ENCODE measurements around the gene PLCXD1.
"Not testable (repeated sequence)": the region's sequence is repeated elsewhere in the genome, so short reads cannot be mapped to it uniquely, and the experiment has no call there.

The PLCXD1 gene

GRCh38 chrX:292900-293897, 12.0 kb downstream of the PLCXD1 start:
- Histone ChIP-seq H3K27ac (ENCODE audit: low read length) (no peak overlapping the region), H3K27me3 (ENCODE audit: control insufficient read depth, insufficient read depth, low read length) (no peaks in the 10 kb centered on the region), H3K4me3 (ENCODE audit: low read length) (no peak overlapping the region), H3K4me1 (ENCODE audit: control insufficient read depth, insufficient read depth, low read length) (no peaks in the 10 kb centered on the region; the same call in 1 of the 2 replicates), H3K36me3 (ENCODE audit: control insufficient read depth, insufficient read depth, low read length) (peaks cover 49% of the 10 kb centered on the region), H3K9me3 (ENCODE audit: control insufficient read depth, insufficient read depth, low read length) (no peaks in the 10 kb centered on the region)
- WGBS (ENCODE audit: insufficient coverage, insufficient read length), result no CpG with 5 or more reads among the region's 47 CpGs
- DNase-seq (ENCODE audit: low read depth, low spot score), result no peak

- WGBS (ENCODE audit: insufficient coverage, insufficient read length), result no CpG with 5 or more reads among the region's 21 CpGs
- peaks cover 48% of the 10 kb centered on the region for H3K36me3 ChIP-seq (ENCODE audit: control insufficient read depth, insufficient read depth, low read length)
- H3K27me3 ChIP-seq (ENCODE audit: control insufficient read depth, insufficient read depth, low read length), result no peaks in the 10 kb centered on the region
Measured at GRCh38 chrX:295136-295535, 14.0 kb downstream of the PLCXD1 start.

GRCh38 chrX:298993-299392, 17.8 kb downstream of the PLCXD1 start:
- Histone ChIP-seq H3K27ac (ENCODE audit: low read length) (no peak overlapping the region), H3K4me1 (ENCODE audit: control insufficient read depth, insufficient read depth, low read length) (no peaks in the 10 kb centered on the region), H3K4me3 (ENCODE audit: low read length) (no peak overlapping the region), H3K36me3 (ENCODE audit: control insufficient read depth, insufficient read depth, low read length) (peaks cover 31% of the 10 kb centered on the region), H3K9me3 (ENCODE audit: control insufficient read depth, insufficient read depth, low read length) (no peaks in the 10 kb centered on the region), H3K27me3 (ENCODE audit: control insufficient read depth, insufficient read depth, low read length) (no peaks in the 10 kb centered on the region)
- no peak for DNase-seq (ENCODE audit: low read depth, low spot score)
- no CpG with 5 or more reads among the region's 36 CpGs for WGBS (ENCODE audit: insufficient coverage, insufficient read length)

More at GRCh38 chrX:295136-295535, 14.0 kb downstream of the PLCXD1 start:
- DNase-seq (ENCODE audit: low read depth, low spot score), result no peak
- H3K27ac ChIP-seq (ENCODE audit: low read length), result no peak overlapping the region
- no peaks in the 10 kb centered on the region; the same call in 1 of the 2 replicates for H3K4me1 ChIP-seq (ENCODE audit: control insufficient read depth, insufficient read depth, low read length)
- no peak overlapping the region for H3K4me3 ChIP-seq (ENCODE audit: low read length)
- no peaks in the 10 kb centered on the region for H3K9me3 ChIP-seq (ENCODE audit: control insufficient read depth, insufficient read depth, low read length)

GRCh38 chrX:300334-300733, 19.2 kb downstream of the PLCXD1 start:
- WGBS (ENCODE audit: insufficient coverage, insufficient read length), result no CpG with 5 or more reads among the region's 8 CpGs

GRCh38 chrX:302975-303374, 21.8 kb downstream of the PLCXD1 start:
- Histone ChIP-seq H3K4me1 (ENCODE audit: control insufficient read depth, insufficient read depth, low read length) (no peaks in the 10 kb centered on the region), H3K36me3 (ENCODE audit: control insufficient read depth, insufficient read depth, low read length) (peaks cover 46% of the 10 kb centered on the region), H3K4me3 (ENCODE audit: low read length) (no peak overlapping the region), H3K27ac (ENCODE audit: low read length) (no peak overlapping the region), H3K9me3 (ENCODE audit: control insufficient read depth, insufficient read depth, low read length) (no peaks in the 10 kb centered on the region), H3K27me3 (ENCODE audit: control insufficient read depth, insufficient read depth, low read length) (no peaks in the 10 kb centered on the region)
- no CpG with 5 or more reads among the region's 19 CpGs for WGBS (ENCODE audit: insufficient coverage, insufficient read length)
- DNase-seq (ENCODE audit: low read depth, low spot score), result no peak

More at GRCh38 chrX:300334-300733, 19.2 kb downstream of the PLCXD1 start:
- H3K27ac ChIP-seq (ENCODE audit: low read length), result no peak overlapping the region
- no peak for DNase-seq (ENCODE audit: low read depth, low spot score)
- no peak overlapping the region for H3K4me3 ChIP-seq (ENCODE audit: low read length)
- no peaks in the 10 kb centered on the region for H3K27me3 ChIP-seq (ENCODE audit: control insufficient read depth, insufficient read depth, low read length)
- H3K9me3 ChIP-seq (ENCODE audit: control insufficient read depth, insufficient read depth, low read length), result no peaks in the 10 kb centered on the region
- no peaks in the 10 kb centered on the region for H3K4me1 ChIP-seq (ENCODE audit: control insufficient read depth, insufficient read depth, low read length)
- peaks cover 34% of the 10 kb centered on the region for H3K36me3 ChIP-seq (ENCODE audit: control insufficient read depth, insufficient read depth, low read length)

GRCh38 chrX:305781-306613, 24.8 kb downstream of the PLCXD1 start:
- H3K9me3 ChIP-seq (ENCODE audit: control insufficient read depth, insufficient read depth, low read length); DNase-seq (ENCODE audit: low read depth, low spot score): not testable (repeated sequence)
- H3K36me3 ChIP-seq (ENCODE audit: control insufficient read depth, insufficient read depth, low read length), result peaks cover 41% of the 10 kb centered on the region

GRCh38 chrX:306614-307251, 25.6 kb downstream of the PLCXD1 start:
- not testable (repeated sequence) for DNase-seq (ENCODE audit: low read depth, low spot score); H3K27ac ChIP-seq (ENCODE audit: low read length); H3K27me3 ChIP-seq (ENCODE audit: control insufficient read depth, insufficient read depth, low read length); H3K9me3 ChIP-seq (ENCODE audit: control insufficient read depth, insufficient read depth, low read length); H3K4me1 ChIP-seq (ENCODE audit: control insufficient read depth, insufficient read depth, low read length); H3K4me3 ChIP-seq (ENCODE audit: low read length)
- H3K36me3 ChIP-seq (ENCODE audit: control insufficient read depth, insufficient read depth, low read length), result peaks cover 48% of the 10 kb centered on the region
- WGBS (ENCODE audit: insufficient coverage, insufficient read length), result no CpG with 5 or more reads among the region's 3 CpGs

More at GRCh38 chrX:305781-306613, 24.8 kb downstream of the PLCXD1 start:
- H3K4me1 ChIP-seq (ENCODE audit: control insufficient read depth, insufficient read depth, low read length); H3K4me3 ChIP-seq (ENCODE audit: low read length); H3K27me3 ChIP-seq (ENCODE audit: control insufficient read depth, insufficient read depth, low read length); H3K27ac ChIP-seq (ENCODE audit: low read length): not testable (repeated sequence)
- WGBS (ENCODE audit: insufficient coverage, insufficient read length), result no CpG with 5 or more reads among the region's 12 CpGs

GRCh38 chrX:307261-308111, 26.3 kb downstream of the PLCXD1 start:
- no peak overlapping the region for H3K4me3 ChIP-seq (ENCODE audit: low read length)
- no peak overlapping the region for H3K27ac ChIP-seq (ENCODE audit: low read length)
- WGBS (ENCODE audit: insufficient coverage, insufficient read length), result no CpG with 5 or more reads among the region's 58 CpGs
- no peaks in the 10 kb centered on the region for H3K9me3 ChIP-seq (ENCODE audit: control insufficient read depth, insufficient read depth, low read length)
- no peak for DNase-seq (ENCODE audit: low read depth, low spot score)
- H3K4me1 ChIP-seq (ENCODE audit: control insufficient read depth, insufficient read depth, low read length), result no peaks in the 10 kb centered on the region
- peaks cover 52% of the 10 kb centered on the region for H3K36me3 ChIP-seq (ENCODE audit: control insufficient read depth, insufficient read depth, low read length)
- no peaks in the 10 kb centered on the region for H3K27me3 ChIP-seq (ENCODE audit: control insufficient read depth, insufficient read depth, low read length)

- Histone ChIP-seq H3K4me1 (ENCODE audit: control insufficient read depth, insufficient read depth, low read length) (no peaks in the 10 kb centered on the region), H3K4me3 (ENCODE audit: low read length) (no peak overlapping the region), H3K27ac (ENCODE audit: low read length) (no peak overlapping the region), H3K27me3 (ENCODE audit: control insufficient read depth, insufficient read depth, low read length) (no peaks in the 10 kb centered on the region), H3K9me3 (ENCODE audit: control insufficient read depth, insufficient read depth, low read length) (no peaks in the 10 kb centered on the region), H3K36me3 (ENCODE audit: control insufficient read depth, insufficient read depth, low read length) (peaks cover 59% of the 10 kb centered on the region)
- no CpG with 5 or more reads among the region's 30 CpGs for WGBS (ENCODE audit: insufficient coverage, insufficient read length)
- no peak for DNase-seq (ENCODE audit: low read depth, low spot score)
Measured at GRCh38 chrX:308821-309520, 27.8 kb downstream of the PLCXD1 start.

All from iPS DF 6.9 (cell line).